ENCODE measurements around the gene PDE2A.

Gene PDE2A

GRCh38 chr11:72534371-72535193, 139.6 kb downstream of the PDE2A start:
- no peak for DNase-seq

GRCh38 chr11:72529068-72529467, 145.2 kb downstream of the PDE2A start:
- DNase-seq: no peak

DNA sequence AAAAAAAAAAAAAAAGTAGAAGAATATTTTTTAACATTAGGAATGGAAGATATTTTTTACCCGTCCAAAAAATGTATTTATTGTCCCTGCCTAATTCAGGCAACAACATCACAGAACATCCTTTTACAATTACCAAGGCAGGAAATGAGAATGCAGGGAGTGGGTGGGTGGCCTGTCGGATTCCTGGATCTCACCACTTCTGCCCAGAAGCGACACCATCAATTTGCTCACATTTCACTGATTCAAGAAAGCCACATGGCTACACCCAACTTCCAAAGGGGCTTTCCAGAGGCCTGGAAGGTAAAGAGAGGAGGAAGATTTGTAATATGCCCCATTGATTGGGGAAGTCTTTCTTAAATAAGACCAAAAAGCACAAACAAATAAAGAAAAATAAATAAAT, 146.1 kb downstream of the PDE2A start:
- DNase-seq: no peak
